ENCODE measurements around the gene MTPN.

MTPN gene

GRCh38 chr7:135924302-135924701 is 52.9 kb downstream of the MTPN start:
- no peak for DNase-seq (ENCODE audit: low spot score)

GRCh38 chr7:135922263-135922662 is 54.9 kb downstream of the MTPN start:
- DNase-seq (ENCODE audit: low spot score): no peak

GRCh38 chr7:135920478-135920877 is 56.7 kb downstream of the MTPN start:
- no peak for DNase-seq (ENCODE audit: low spot score)

- no peak for DNase-seq (ENCODE audit: low spot score)
Measured at GRCh38 chr7:135919071-135919841, 57.9 kb downstream of the MTPN start.

- DNase-seq (ENCODE audit: low spot score): no peak
Measured at GRCh38 chr7:135918134-135918533, 59.0 kb downstream of the MTPN start.

- DNase-seq (ENCODE audit: low spot score): no peak
Measured at GRCh38 chr7:135917721-135918120, 59.4 kb downstream of the MTPN start.

- DNase-seq (ENCODE audit: low spot score): no peak
Measured at GRCh38 chr7:135914346-135914745, 62.8 kb downstream of the MTPN start.

GRCh38 chr7:135913404-135913803 is 63.8 kb downstream of the MTPN start:
- no peak for DNase-seq (ENCODE audit: low spot score)

GRCh38 chr7:135911099-135911498 is 66.1 kb downstream of the MTPN start:
- DNase-seq (ENCODE audit: low spot score): no peak

- no peak for DNase-seq (ENCODE audit: low spot score)
Measured at GRCh38 chr7:135910393-135911036, 66.6 kb downstream of the MTPN start.

- DNase-seq (ENCODE audit: low spot score): no peak
Measured at GRCh38 chr7:135905858-135906257, 71.3 kb downstream of the MTPN start.

GRCh38 chr7:135905355-135905754 is 71.8 kb downstream of the MTPN start:
- DNase-seq (ENCODE audit: low spot score): no peak

GRCh38 chr7:135904282-135904681 is 72.9 kb downstream of the MTPN start:
- no peak for DNase-seq (ENCODE audit: low spot score)

GRCh38 chr7:135901585-135902540 is 75.3 kb downstream of the MTPN start:
- DNase-seq (ENCODE audit: low spot score): no peak

- no peak for DNase-seq (ENCODE audit: low spot score)
Measured at GRCh38 chr7:135900065-135900546, 77.1 kb downstream of the MTPN start.

GRCh38 chr7:135899458-135900064 is 77.6 kb downstream of the MTPN start:
- DNase-seq (ENCODE audit: low spot score): no peak

GRCh38 chr7:135898226-135898625 is 78.9 kb downstream of the MTPN start:
- no peak for DNase-seq (ENCODE audit: low spot score)

- no peak for DNase-seq (ENCODE audit: low spot score)
Measured at GRCh38 chr7:135894816-135895215, 82.3 kb downstream of the MTPN start.

- DNase-seq (ENCODE audit: low spot score): no peak
Measured at GRCh38 chr7:135889823-135890222, 87.3 kb downstream of the MTPN start.

GRCh38 chr7:135888740-135889139 is 88.4 kb downstream of the MTPN start:
- DNase-seq (ENCODE audit: low spot score): no peak

- no peak for DNase-seq (ENCODE audit: low spot score)
Measured at GRCh38 chr7:135886345-135887132, 90.6 kb downstream of the MTPN start.
